ENCODE results near the gene MMUT. TPM values are rescaled to one million over a fixed set of nuclear protein-coding genes. Genes with fewer than 3 reads are reported as not detected.
"Not testable (repeated sequence)": the region's sequence is repeated elsewhere in the genome, so short reads cannot be mapped to it uniquely, and the experiment has no call there.

MMUT gene
- total and polyA plus RNA-seq, 3 donors from 2014 or later: 17.3 to 26.8 (median 22.6) TPM

GRCh38 chr6:49479308-49479970 is 16.4 kb upstream of the MMUT start:
- 94 to 96% methylated on average over 3 of the region's 3 CpGs for WGBS, 2 donors
- TF ChIP-seq CTCF (IDR thresholded peaks at IDR 0.05) (no peak), POLR2A (IDR thresholded peaks at IDR 0.05) (no peak)
- H3K36me3 ChIP-seq (ENCODE audit: low read depth, missing control alignments): no peaks in the 10 kb centered on the region
- H3K9me3 ChIP-seq: no peaks in the 10 kb centered on the region
- DNase-seq: no peak
- H3K27me3 ChIP-seq: no peaks in the 10 kb centered on the region
- H3K27ac ChIP-seq: no peak overlapping the region
- H3K4me3 ChIP-seq: no peak overlapping the region
- H3K4me1 ChIP-seq: no peaks in the 10 kb centered on the region
- intact Hi-C loops (cut with DNase I; ENCODE audit: low total_unique reads): no loop called here

- 94 to 97% methylated on average over 2 of the region's 2 CpGs for WGBS, 2 donors
Observed at GRCh38 chr6:49476564-49476963, 13.5 kb upstream of the MMUT start.

GRCh38 chr6:49468042-49468441 is 5.0 kb upstream of the MMUT start:
- DNase-seq: no peak
- Histone ChIP-seq H3K4me3 (no peak overlapping the region), H3K36me3 (ENCODE audit: low read depth, missing control alignments) (no peaks in the 10 kb centered on the region), H3K27ac (no peak overlapping the region), H3K9me3 (no peaks in the 10 kb centered on the region), H3K4me1 (peaks cover 4% of the 10 kb centered on the region), H3K27me3 (no peaks in the 10 kb centered on the region)
- intact Hi-C loops (cut with DNase I; ENCODE audit: low total_unique reads): no loop called here
- WGBS, 2 donors: 92 to 98% methylated on average over 6 to 9 of the region's 9 CpGs
- TF ChIP-seq CTCF (IDR thresholded peaks at IDR 0.05) (no peak), POLR2A (IDR thresholded peaks at IDR 0.05) (no peak)

More at GRCh38 chr6:49476564-49476963, 13.5 kb upstream of the MMUT start:
- H3K27ac ChIP-seq; H3K4me3 ChIP-seq; H3K9me3 ChIP-seq; H3K27me3 ChIP-seq; DNase-seq; H3K4me1 ChIP-seq; intact Hi-C loops (cut with DNase I; ENCODE audit: low total_unique reads); H3K36me3 ChIP-seq (ENCODE audit: low read depth, missing control alignments): not testable (repeated sequence)

GRCh38 chr6:49464691-49465090 is 1.6 kb upstream of the MMUT start:
- H3K4me1 ChIP-seq: peaks cover 13% of the 10 kb centered on the region
- 84 to 87% methylated on average over 2 of the region's 2 CpGs for WGBS, 2 donors
- intact Hi-C loops (cut with DNase I; ENCODE audit: low total_unique reads): no loop called here

GRCh38 chr6:49463612-49463967 is 537 bp upstream of the MMUT start:
- Histone ChIP-seq H3K36me3 (ENCODE audit: low read depth, missing control alignments) (no peaks in the 10 kb centered on the region), H3K9me3 (no peaks in the 10 kb centered on the region), H3K4me1 (peaks cover 13% of the 10 kb centered on the region), H3K27me3 (no peaks in the 10 kb centered on the region), H3K27ac (peak overlapping the region in 1 of 2 donors; percentile 64), H3K4me3 (peak overlapping the region; percentile 64 to 91)
- intact Hi-C loops (cut with DNase I; ENCODE audit: low total_unique reads): no loop called here
- no peak for DNase-seq
- WGBS, 2 donors: 0% methylated on average over 4 of the region's 4 CpGs
- TF ChIP-seq POLR2A (IDR thresholded peaks at IDR 0.05) (no peak), CTCF (IDR thresholded peaks at IDR 0.05) (no peak)

More at GRCh38 chr6:49464691-49465090, 1.6 kb upstream of the MMUT start:
- TF ChIP-seq POLR2A (IDR thresholded peaks at IDR 0.05): no peak
- TF ChIP-seq CTCF (IDR thresholded peaks at IDR 0.05): no peak
- Histone ChIP-seq H3K9me3 (no peaks in the 10 kb centered on the region), H3K27me3 (no peaks in the 10 kb centered on the region), H3K4me3 (no peak overlapping the region), H3K27ac (no peak overlapping the region), H3K36me3 (ENCODE audit: low read depth, missing control alignments) (no peaks in the 10 kb centered on the region)
- no peak for DNase-seq

Data from testis (tissue), 3 donors.